Astrocyte of the spinal cord (primary cell): ENCODE data around the gene PDE6A.
"Not testable (repeated sequence)": the region's sequence is repeated elsewhere in the genome, so short reads cannot be mapped to it uniquely, and the experiment has no call there.

Experiments used
- DNase-seq: peaks from one replicate; pipeline ENCODE4 v3.0.0; 2011; ENCODE audit warnings: low read depth, low spot score
- H3K4me3 ChIP-seq: 2 replicates; pipeline ENCODE4 v1.5.1; 2011; ENCODE audit warnings: low read depth, mild to moderate bottlenecking, low read length, moderate library complexity
- CTCF ChIP-seq: IDR thresholded peaks from 2 replicates; pipeline ENCODE4 v1.5.1; 2012; ENCODE audit warnings: low read depth, mild to moderate bottlenecking, low read length, inconsistent platforms
- in situ Hi-C: cut with HindIII; loops from 2 replicates; pipeline ENCODE4 v1.10.0; 2017; ENCODE audit warnings: low sequenced_read_pairs

The PDE6A gene

GRCh38 chr5:149881874-149882273 lies 62.7 kb downstream of the PDE6A start:
- no peak overlapping the region for H3K4me3 ChIP-seq
- no peak for TF ChIP-seq CTCF
- no peak for DNase-seq
- in situ Hi-C loops = no loop called here

- no peak for TF ChIP-seq CTCF
- H3K4me3 ChIP-seq = no peak overlapping the region
- in situ Hi-C loops = no loop called here
- DNase-seq = no peak
Observed at GRCh38 chr5:149881069-149881622, 63.4 kb downstream of the PDE6A start.

- in situ Hi-C loops = not testable (repeated sequence)
Observed at GRCh38 chr5:149879593-149879992, 65.0 kb downstream of the PDE6A start.

GRCh38 chr5:149878371-149878770 lies 66.2 kb downstream of the PDE6A start:
- no peak for TF ChIP-seq CTCF
- no peak for DNase-seq
- in situ Hi-C loops = no loop called here
- no peak overlapping the region for H3K4me3 ChIP-seq

More at GRCh38 chr5:149879593-149879992, 65.0 kb downstream of the PDE6A start:
- not testable (repeated sequence) for DNase-seq, H3K4me3 ChIP-seq

GRCh38 chr5:149873896-149874295 lies 70.7 kb downstream of the PDE6A start:
- TF ChIP-seq CTCF = no peak
- in situ Hi-C loops = no loop called here
- no peak for DNase-seq
- H3K4me3 ChIP-seq = no peak overlapping the region

GRCh38 chr5:149872351-149873040 lies 72.1 kb downstream of the PDE6A start:
- TF ChIP-seq CTCF = no peak
- in situ Hi-C loops = no loop called here
- H3K4me3 ChIP-seq = no peak overlapping the region
- DNase-seq = no peak

GRCh38 chr5:149871471-149871870 lies 73.1 kb downstream of the PDE6A start:
- DNase-seq = no peak
- no peak for TF ChIP-seq CTCF
- in situ Hi-C loops = no loop called here
- H3K4me3 ChIP-seq = no peak overlapping the region
